Stimulated activated CD4-positive, alpha-beta T cell treated with anti-CD3 and anti-CD28 coated beads, TNF-alpha, amount 100 ng/mL, for 1 hour (primary cell): ENCODE results near the gene KDM2A.

Experiments used
- DNase-seq, 3 donors: peaks; one replicate each; pipeline ENCODE4 v3.0.0-alpha.2; 2020; ENCODE audit warnings: low read depth in 3 of 3, low spot score in 1 of 3

KDM2A gene

GRCh38 chr11:67271205-67271540, 152.1 kb downstream of the KDM2A start:
- DNase-seq, result no peak

- no peak for DNase-seq
Measured at GRCh38 chr11:67271541-67272284, 152.7 kb downstream of the KDM2A start.

GRCh38 chr11:67272327-67273259, 153.5 kb downstream of the KDM2A start:
- no peak for DNase-seq

GRCh38 chr11:67273260-67273990, 154.4 kb downstream of the KDM2A start:
- DNase-seq, result no peak

GRCh38 chr11:67274768-67275605, 155.9 kb downstream of the KDM2A start:
- DNase-seq, result no peak

GRCh38 chr11:67275606-67276409, 156.7 kb downstream of the KDM2A start:
- no peak for DNase-seq

GRCh38 chr11:67276781-67277230, 157.7 kb downstream of the KDM2A start:
- no peak for DNase-seq

GRCh38 chr11:67277231-67277961, 158.3 kb downstream of the KDM2A start:
- peak; percentile 72 to 83 (median 78) for DNase-seq

GRCh38 chr11:67278135-67278938, 159.3 kb downstream of the KDM2A start:
- DNase-seq, result no peak

- DNase-seq, result no peak
Measured at GRCh38 chr11:67278939-67279588, 160.0 kb downstream of the KDM2A start.

GRCh38 chr11:67279589-67280340, 160.7 kb downstream of the KDM2A start:
- DNase-seq, result no peak

- DNase-seq, result no peak
Measured at GRCh38 chr11:67280341-67280787, 161.3 kb downstream of the KDM2A start.

- no peak for DNase-seq
Measured at GRCh38 chr11:67280788-67281551, 161.9 kb downstream of the KDM2A start.

GRCh38 chr11:67281552-67282150, 162.6 kb downstream of the KDM2A start:
- DNase-seq, result no peak

GRCh38 chr11:67282155-67282875, 163.3 kb downstream of the KDM2A start:
- no peak for DNase-seq
